ENCODE data around the gene RBM38. TPM values are rescaled to one million over a fixed set of nuclear protein-coding genes. Genes with fewer than 3 reads are reported as not detected.
A peak's percentile ranks its signal among the peaks of the same experiment; 100 is the strongest.

The RBM38 gene
- total and polyA plus RNA-seq, 2 donors from 2014 or later, result 16.8 to 18.0 TPM

DNA sequence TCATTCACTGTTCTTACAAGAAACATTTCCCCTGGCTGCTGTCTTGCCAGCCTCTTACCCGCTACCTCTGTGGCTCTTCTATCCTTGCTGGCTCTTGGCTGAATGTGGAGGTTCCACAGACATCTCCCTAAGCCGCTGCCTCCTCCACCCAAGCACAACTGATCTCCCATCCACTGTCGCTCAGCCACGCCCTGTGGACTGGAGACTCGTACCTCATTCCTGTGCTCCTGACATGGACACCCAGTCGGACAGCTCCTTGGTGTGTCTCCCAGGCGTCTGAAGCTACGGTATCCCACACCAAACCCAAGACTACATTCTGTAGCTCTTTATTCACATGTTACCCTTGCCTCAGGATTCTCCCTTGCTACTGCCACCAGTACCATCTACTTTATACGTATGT lies 20.9 kb upstream of the RBM38 start:
- peak in 1 of 5 donors; percentile 19 for DNase-seq
- peaks cover 21 to 89% (median 62%) of the 10 kb centered on the region in 3 donors for H3K36me3 ChIP-seq (ENCODE audit: control insufficient read depth in 2 of 3, insufficient read depth in 3 of 3, low read length in 3 of 3)
- no peak for TF ChIP-seq CTCF (IDR thresholded peaks at IDR 0.05; ENCODE audit: borderline replicate concordance, extremely low read depth, insufficient read depth)
- no peaks in the 10 kb centered on the region for H3K4me1 ChIP-seq (ENCODE audit: control insufficient read depth in 2 of 3, insufficient read depth in 2 of 3, low read depth in 1 of 3, low read length in 3 of 3)
- no peak overlapping the region for H3K9ac ChIP-seq (ENCODE audit: low read length in 3 of 3)
- no peak overlapping the region for H3K27ac ChIP-seq (ENCODE audit: low read depth in 2 of 2, low read length in 2 of 2)
- H3K9me3 ChIP-seq (ENCODE audit: control insufficient read depth in 2 of 3, insufficient read depth in 1 of 3, low read length in 3 of 3), result no peaks in the 10 kb centered on the region
- intact Hi-C loops (cut with DNase I), result no loop called here
- FAIRE-seq, result no peak
- no peaks in the 10 kb centered on the region for H3K27me3 ChIP-seq (ENCODE audit: control insufficient read depth, insufficient read depth, low read length)
- no peak overlapping the region for H3K4me3 ChIP-seq (ENCODE audit: low read length in 3 of 3)

DNA sequence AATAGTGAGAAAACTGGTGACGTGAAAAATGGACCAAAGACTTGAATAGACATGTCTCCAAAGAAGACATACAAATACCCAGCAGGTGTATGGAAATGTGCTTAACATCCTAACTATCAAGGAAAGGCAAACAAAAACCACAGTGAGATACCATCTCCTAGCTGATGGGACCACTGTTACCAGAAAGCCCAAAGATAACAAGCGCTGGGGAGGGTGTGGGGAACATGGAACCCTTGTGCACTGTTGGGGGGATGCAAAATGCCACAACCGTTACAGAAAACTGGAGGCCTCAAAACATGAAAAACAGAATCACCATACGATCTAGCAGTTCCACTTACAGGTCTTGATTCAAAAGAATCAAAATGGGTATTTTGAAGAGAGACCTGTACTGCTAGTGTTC lies 19.8 kb upstream of the RBM38 start:
- intact Hi-C loops (cut with DNase I), result no loop called here
- FAIRE-seq, result no peak
- H3K27me3 ChIP-seq (ENCODE audit: control insufficient read depth, insufficient read depth, low read length), result no peaks in the 10 kb centered on the region
- no peaks in the 10 kb centered on the region for H3K9me3 ChIP-seq (ENCODE audit: control insufficient read depth in 2 of 3, insufficient read depth in 1 of 3, low read length in 3 of 3)
- no peak for DNase-seq
- no peak overlapping the region for H3K27ac ChIP-seq (ENCODE audit: low read depth in 2 of 2, low read length in 2 of 2)
- TF ChIP-seq CTCF (IDR thresholded peaks at IDR 0.05; ENCODE audit: borderline replicate concordance, extremely low read depth, insufficient read depth), result no peak
- no peaks in the 10 kb centered on the region for H3K4me1 ChIP-seq (ENCODE audit: control insufficient read depth in 2 of 3, insufficient read depth in 2 of 3, low read depth in 1 of 3, low read length in 3 of 3)
- H3K9ac ChIP-seq (ENCODE audit: low read length in 3 of 3), result no peak overlapping the region
- no peak overlapping the region for H3K4me3 ChIP-seq (ENCODE audit: low read length in 3 of 3)
- peaks cover 16 to 89% (median 53%) of the 10 kb centered on the region in 3 donors for H3K36me3 ChIP-seq (ENCODE audit: control insufficient read depth in 2 of 3, insufficient read depth in 3 of 3, low read length in 3 of 3)

DNA sequence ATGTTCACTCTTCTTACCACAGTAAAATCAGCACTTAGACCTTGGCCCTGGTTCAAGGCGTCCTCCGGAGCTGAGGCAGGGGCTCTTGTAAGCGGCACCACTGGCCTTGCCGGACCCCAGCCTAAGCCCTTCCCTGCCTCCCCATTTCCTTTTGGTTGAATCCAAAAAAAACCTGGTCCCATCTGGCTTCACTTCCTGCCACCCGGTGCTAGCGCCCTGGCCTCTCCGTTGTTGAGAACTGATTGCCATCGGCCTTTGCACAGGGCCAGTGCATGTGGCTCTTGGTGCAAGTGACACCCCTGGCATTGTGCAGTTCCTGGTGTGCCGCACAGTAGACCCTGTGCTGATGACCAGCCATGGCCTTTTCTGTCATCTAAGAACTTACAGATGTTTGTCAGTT lies 19.0 kb upstream of the RBM38 start:
- Histone ChIP-seq H3K9me3 (ENCODE audit: control insufficient read depth in 2 of 3, insufficient read depth in 1 of 3, low read length in 3 of 3) (no peaks in the 10 kb centered on the region), H3K36me3 (ENCODE audit: control insufficient read depth in 2 of 3, insufficient read depth in 3 of 3, low read length in 3 of 3) (peaks cover 13 to 85% (median 48%) of the 10 kb centered on the region in 3 donors), H3K27ac (ENCODE audit: low read depth in 2 of 2, low read length in 2 of 2) (no peak overlapping the region), H3K27me3 (ENCODE audit: control insufficient read depth, insufficient read depth, low read length) (no peaks in the 10 kb centered on the region), H3K9ac (ENCODE audit: low read length in 3 of 3) (no peak overlapping the region), H3K4me3 (ENCODE audit: low read length in 3 of 3) (no peak overlapping the region), H3K4me1 (ENCODE audit: control insufficient read depth in 2 of 3, insufficient read depth in 2 of 3, low read depth in 1 of 3, low read length in 3 of 3) (no peaks in the 10 kb centered on the region)
- FAIRE-seq (no peak), DNase-seq (peak in 1 of 5 donors; percentile 15)
- intact Hi-C loops (cut with DNase I), result no loop called here
- no peak for TF ChIP-seq CTCF (IDR thresholded peaks at IDR 0.05; ENCODE audit: borderline replicate concordance, extremely low read depth, insufficient read depth)

Measured in kidney (tissue), 14 donors.